ENCODE data around the gene HMX3. TPM values are rescaled to one million over a fixed set of nuclear protein-coding genes. Genes with fewer than 3 reads are reported as not detected.
"Not testable (repeated sequence)": the region's sequence is repeated elsewhere in the genome, so short reads cannot be mapped to it uniquely, and the experiment has no call there.

HMX3 gene
- total and polyA plus RNA-seq, 2 experiments from 2014 or later = 0.35 TPM; not detected in 1

GRCh38 chr10:123171616-123172015 is 35.8 kb downstream of the HMX3 start:
- H3K27me3 ChIP-seq (ENCODE audit: insufficient read depth); DNase-seq (ENCODE audit: low spot score); H3K27ac ChIP-seq (ENCODE audit: low read depth); ATAC-seq; H3K4me1 ChIP-seq (ENCODE audit: insufficient read depth); H3K4me3 ChIP-seq; H3F3A ChIP-seq (replicated peaks; ENCODE audit: low read depth); H3K36me3 ChIP-seq (ENCODE audit: insufficient read depth); H3K9me3 Mint-ChIP-seq; H3K4me3 Mint-ChIP-seq; H3K27me3 Mint-ChIP-seq (ENCODE audit: insufficient read depth, low read depth, poor library complexity); H2AFZ ChIP-seq; H3K9me2 ChIP-seq (ENCODE audit: insufficient read depth); H3K27ac Mint-ChIP-seq; H3K4me2 ChIP-seq; H3K4me1 Mint-ChIP-seq: not testable (repeated sequence)
- H3K79me2 ChIP-seq (replicated peaks; ENCODE audit: insufficient read depth) = peaks cover 48% of the 10 kb centered on the region
- H3K36me3 Mint-ChIP-seq (ENCODE audit: low read depth) = peaks cover 48% of the 10 kb centered on the region
- peaks cover 26% of the 10 kb centered on the region for H4K20me1 ChIP-seq (replicated peaks; ENCODE audit: insufficient read depth)

GRCh38 chr10:123175389-123176387 is 39.9 kb downstream of the HMX3 start:
- Histone ChIP-seq H4K20me1 (replicated peaks; ENCODE audit: insufficient read depth) (peaks cover 12% of the 10 kb centered on the region; the same call in 1 of the 2 replicates), H2AFZ (no peak overlapping the region), H3K9me2 (ENCODE audit: insufficient read depth) (no peaks in the 10 kb centered on the region), H3K27ac (ENCODE audit: low read depth) (no peak overlapping the region), H3K27me3 (ENCODE audit: insufficient read depth) (no peaks in the 10 kb centered on the region), H3K36me3 (ENCODE audit: insufficient read depth) (peaks cover 9% of the 10 kb centered on the region), H3K4me2 (no peak overlapping the region), H3K4me3 (no peak overlapping the region), H3F3A (replicated peaks; ENCODE audit: low read depth) (no peaks in the 10 kb centered on the region), H3K79me2 (replicated peaks; ENCODE audit: insufficient read depth) (peaks cover 27% of the 10 kb centered on the region), H3K4me1 (ENCODE audit: insufficient read depth) (0 out of 2 replicates have a peak, but pooled peaks cover 4% of the 10 kb centered on the region)
- no peak overlapping the region for H3K4me3 Mint-ChIP-seq
- ATAC-seq = peak; percentile 58
- no peaks in the 10 kb centered on the region for H3K4me1 Mint-ChIP-seq
- peaks cover 44% of the 10 kb centered on the region for H3K36me3 Mint-ChIP-seq (ENCODE audit: low read depth)
- H3K9me3 Mint-ChIP-seq = peaks cover 5% of the 10 kb centered on the region; the same call in 2 of the 3 replicates
- DNase-seq (ENCODE audit: low spot score) = no peak
- H3K27me3 Mint-ChIP-seq (ENCODE audit: insufficient read depth, low read depth, poor library complexity) = no peaks in the 10 kb centered on the region
- H3K27ac Mint-ChIP-seq = no peak overlapping the region
- TF ChIP-seq CTCF (conservative IDR thresholded peaks at IDR 0.05; ENCODE audit: low read depth in 2 of 2) = no peak
- TF ChIP-seq NANOG (IDR thresholded peaks at IDR 0.05; ENCODE audit: borderline replicate concordance) = no peak
- no peak for TF ChIP-seq STAT1 (IDR thresholded peaks at IDR 0.05; ENCODE audit: unreplicated experiment)
- no peak for TF ChIP-seq ZNF331 (CRISPR knock-in tag; IDR thresholded peaks at IDR 0.05; ENCODE audit: low read depth)
- no peak for TF ChIP-seq CREB1 (CRISPR knock-in tag; IDR thresholded peaks at IDR 0.05; ENCODE audit: low read depth)
- TF ChIP-seq POLR2AphosphoS5 (IDR thresholded peaks at IDR 0.05; ENCODE audit: low read depth) = no peak
- TF ChIP-seq EZH2phosphoT487 (IDR thresholded peaks at IDR 0.05; ENCODE audit: unreplicated experiment) = no peak
- no peak for TF ChIP-seq REST (IDR thresholded peaks at IDR 0.05; ENCODE audit: unreplicated experiment)

Data from GM23338 (cell line).